ENCODE measurements around the gene SMPD2.

- no peak for TF ChIP-seq CTCF (IDR thresholded peaks at IDR 0.05)
- no peak for TF ChIP-seq POLR2AphosphoS5 (IDR thresholded peaks at IDR 0.05)
- TF ChIP-seq POLR2A (IDR thresholded peaks at IDR 0.05) = no peak
Observed at GRCh38 chr6:109442393-109442924, 1.9 kb downstream of the SMPD2 start.

Data from upper lobe of left lung (tissue), 4 donors.